ENCODE measurements around the gene HSDL2. TPM values are rescaled to one million over a fixed set of nuclear protein-coding genes. Genes with fewer than 3 reads are reported as not detected.

Gene HSDL2
- 14.4 and 22.9 TPM in 2 replicates for polyA plus RNA-seq (2012; rRNA removed)
- polyA plus RNA-seq (2012; cell fraction: cytosol; rRNA removed), result 26.0 and 26.7 TPM in 2 replicates
- polyA plus RNA-seq (2012; cell fraction: nucleus; rRNA removed), result 7.3 and 13.8 TPM in 2 replicates

GRCh38 chr9:112380102-112380824 lies at the start of gene HSDL2:
TSS of gene HSDL2 (plus strand) at chr9:112380108. CDS start at chr9:112380164, 56 bp downstream.
- 2% methylated on average over 16 of the region's 43 CpGs for WGBS (ENCODE audit: low lambda C conversion rate)
- peak within 1 kb of the TSS; percentile 95 for H2AFZ ChIP-seq (ENCODE audit: low read depth)
- TF ChIP-seq GABPA (IDR thresholded peaks at IDR 0.05; ENCODE audit: low read depth) (no peak), POLR2AphosphoS5 (IDR thresholded peaks at IDR 0.05; ENCODE audit: low read depth, low read length) (no peak), RXRA (IDR thresholded peaks at IDR 0.05; ENCODE audit: borderline replicate concordance, low read depth) (0 out of 2 replicates have a peak, but pooled peaks have one; percentile 33), MXI1 (IDR thresholded peaks at IDR 0.05; ENCODE audit: low read depth, low read length) (peak; percentile 56; the same call in 1 of the 2 replicates), USF1 (IDR thresholded peaks at IDR 0.05; ENCODE audit: borderline replicate concordance, low read depth) (no peak)

GRCh38 chr9:112331674-112331952 lies 48.3 kb upstream of the HSDL2 start:
- Histone ChIP-seq H3K4me2 (peak overlapping the region; percentile 91), H2AFZ (ENCODE audit: low read depth) (no peak overlapping the region), H3K27ac (ENCODE audit: low read depth in 2 of 2, low read length in 1 of 2) (no peak overlapping the region; a peak in 1 of 4 replicates), H3K9ac (peak overlapping the region; percentile 97; the same call in 1 of the 2 replicates), H3K27me3 (ENCODE audit: insufficient read depth) (no peaks in the 10 kb centered on the region), H3K4me1 (ENCODE audit: control insufficient read depth in 1 of 2, insufficient read depth in 2 of 2, low read depth in 1 of 2, low read length in 1 of 2) (peaks cover 3 to 19% of the 10 kb centered on the region in 2 experiments; a peak in 3 of 4 replicates), H4K20me1 (ENCODE audit: insufficient read depth) (peaks cover 54% of the 10 kb centered on the region), H3K9me2 (no peaks in the 10 kb centered on the region), H3K9me3 (no peaks in the 10 kb centered on the region), H3K4me3 (ENCODE audit: low read depth in 2 of 2, low read length in 1 of 2) (peak overlapping the region; percentile 93 to 99; a peak in 3 of 4 replicates), H3K79me2 (ENCODE audit: insufficient read depth) (peaks cover 62% of the 10 kb centered on the region), H3F3A (replicated peaks; ENCODE audit: insufficient read depth) (peaks cover 22% of the 10 kb centered on the region), H3K36me3 (replicated peaks in 1 of 2; ENCODE audit: control insufficient read depth in 1 of 2, insufficient read depth in 2 of 2, low read length in 1 of 2) (peaks cover 0 to 7% of the 10 kb centered on the region in 2 experiments)
- POLR2A ChIA-PET, result no interaction called here
- 83% methylated on average over 4 of the region's 4 CpGs for WGBS (ENCODE audit: low lambda C conversion rate)
- no peak for TF ChIP-seq SIN3A (IDR thresholded peaks at IDR 0.05; ENCODE audit: borderline replicate concordance, low read depth, low read length)
- no peak for TF ChIP-seq MEF2A (IDR thresholded peaks at IDR 0.05; ENCODE audit: borderline replicate concordance, low read depth)
- no peak for TF ChIP-seq FOXM1 (IDR thresholded peaks at IDR 0.05; ENCODE audit: low read depth)
- TF ChIP-seq USF1 (IDR thresholded peaks at IDR 0.05; ENCODE audit: borderline replicate concordance, low read depth), result no peak
- no peak for TF ChIP-seq ELF1 (IDR thresholded peaks at IDR 0.05)
- TF ChIP-seq TAF1 (IDR thresholded peaks at IDR 0.05; ENCODE audit: borderline replicate concordance, low read depth, low read length), result no peak
- no peak for TF ChIP-seq GABPA (IDR thresholded peaks at IDR 0.05; ENCODE audit: low read depth)
- TF ChIP-seq JUND (IDR thresholded peaks at IDR 0.05), result no peak
- no peak for TF ChIP-seq USF2 (IDR thresholded peaks at IDR 0.05; ENCODE audit: borderline replicate concordance, low read depth, low read length)
- TF ChIP-seq GATA2 (CRISPR knock-in tag; IDR thresholded peaks at IDR 0.05), result no peak
- TF ChIP-seq RFX5 (IDR thresholded peaks at IDR 0.05; ENCODE audit: low read length), result no peak
- no peak for TF ChIP-seq NFIC (IDR thresholded peaks at IDR 0.05; ENCODE audit: borderline replicate concordance)
- TF ChIP-seq FOSL2 (IDR thresholded peaks at IDR 0.05; ENCODE audit: borderline replicate concordance, low read depth), result no peak
- no peak for TF ChIP-seq CHD2 (IDR thresholded peaks at IDR 0.05; ENCODE audit: low read length, partially characterized antibody)
- TF ChIP-seq FOXJ3 (CRISPR knock-in tag; IDR thresholded peaks at IDR 0.05), result no peak
- no peak for TF ChIP-seq PBX3 (IDR thresholded peaks at IDR 0.05)
- CTCF ChIA-PET, result interaction anchor here (0.6 to 5.2 kb wide), 4 partner anchors 8 to 379 kb away, joined by 3 to 46 read pairs (median 3); no protein-coding TSS in a partner anchor
- no peak for DNase-seq

More at GRCh38 chr9:112380102-112380824, at the start of gene HSDL2:
- Histone ChIP-seq H3K27me3 (ENCODE audit: insufficient read depth) (no peaks in the 10 kb centered on the region), H3K9me2 (no peaks in the 10 kb centered on the region), H3F3A (replicated peaks; ENCODE audit: insufficient read depth) (peaks cover 8% of the 10 kb centered on the region), H3K36me3 (replicated peaks in 1 of 2; ENCODE audit: control insufficient read depth in 1 of 2, insufficient read depth in 2 of 2, low read length in 1 of 2) (peaks cover 0 to 7% of the 10 kb centered on the region in 2 experiments), H3K4me3 (ENCODE audit: low read depth in 2 of 2, low read length in 1 of 2) (peak within 1 kb of the TSS; percentile 73 to 94), H3K9me3 (no peaks in the 10 kb centered on the region), H3K79me2 (ENCODE audit: insufficient read depth) (peaks cover 62% of the 10 kb centered on the region), H4K20me1 (ENCODE audit: insufficient read depth) (no peaks in the 10 kb centered on the region), H3K27ac (ENCODE audit: low read depth in 2 of 2, low read length in 1 of 2) (peak within 1 kb of the TSS; percentile 98), H3K4me1 (ENCODE audit: control insufficient read depth in 1 of 2, insufficient read depth in 2 of 2, low read depth in 1 of 2, low read length in 1 of 2) (peaks cover 3 to 12% of the 10 kb centered on the region in 2 experiments; a peak in 3 of 4 replicates), H3K4me2 (peak within 1 kb of the TSS; percentile 95), H3K9ac (peak within 1 kb of the TSS; percentile 93)
- POLR2A ChIA-PET, result interaction anchor here (0.7 to 1.4 kb wide), 7 partner anchors 14 to 632 kb away, joined by 3 to 7 read pairs (median 4); partner anchors contain the start of genes INIP, KIAA1958, PTBP3 and ZNF883
- CTCF ChIA-PET, result interaction anchor here (1.2 to 1.8 kb wide), 4 partner anchors 13 to 439 kb away, joined by 3 to 8 read pairs (median 5); partner anchors contain the start of gene PTBP3
- no peak for DNase-seq
